ENCODE results near the gene RAB11FIP4.

The RAB11FIP4 gene

DNA sequence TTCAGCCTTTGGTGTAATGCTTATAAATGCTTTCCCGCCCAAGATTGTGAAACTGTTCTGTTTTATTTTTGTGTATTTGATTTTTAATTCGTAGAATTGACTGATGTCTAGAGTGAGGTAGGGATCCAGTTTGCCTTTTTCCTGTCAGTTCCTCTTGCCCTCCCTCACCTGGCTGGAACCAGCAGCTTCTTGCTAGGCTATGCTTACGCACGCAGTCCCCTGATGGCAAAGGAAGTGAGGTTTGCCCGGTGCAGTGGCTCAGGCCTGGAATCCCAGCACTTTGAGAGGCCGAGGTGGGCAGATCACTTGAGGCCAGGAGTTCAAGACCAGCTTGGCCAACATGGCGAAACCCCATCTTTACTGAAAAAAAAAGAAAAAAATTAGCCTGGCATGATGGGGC lies 51.9 kb downstream of the RAB11FIP4 start:
- DNase-seq (ENCODE audit: low read depth) = no peak
- TF ChIP-seq, protein P1, sequence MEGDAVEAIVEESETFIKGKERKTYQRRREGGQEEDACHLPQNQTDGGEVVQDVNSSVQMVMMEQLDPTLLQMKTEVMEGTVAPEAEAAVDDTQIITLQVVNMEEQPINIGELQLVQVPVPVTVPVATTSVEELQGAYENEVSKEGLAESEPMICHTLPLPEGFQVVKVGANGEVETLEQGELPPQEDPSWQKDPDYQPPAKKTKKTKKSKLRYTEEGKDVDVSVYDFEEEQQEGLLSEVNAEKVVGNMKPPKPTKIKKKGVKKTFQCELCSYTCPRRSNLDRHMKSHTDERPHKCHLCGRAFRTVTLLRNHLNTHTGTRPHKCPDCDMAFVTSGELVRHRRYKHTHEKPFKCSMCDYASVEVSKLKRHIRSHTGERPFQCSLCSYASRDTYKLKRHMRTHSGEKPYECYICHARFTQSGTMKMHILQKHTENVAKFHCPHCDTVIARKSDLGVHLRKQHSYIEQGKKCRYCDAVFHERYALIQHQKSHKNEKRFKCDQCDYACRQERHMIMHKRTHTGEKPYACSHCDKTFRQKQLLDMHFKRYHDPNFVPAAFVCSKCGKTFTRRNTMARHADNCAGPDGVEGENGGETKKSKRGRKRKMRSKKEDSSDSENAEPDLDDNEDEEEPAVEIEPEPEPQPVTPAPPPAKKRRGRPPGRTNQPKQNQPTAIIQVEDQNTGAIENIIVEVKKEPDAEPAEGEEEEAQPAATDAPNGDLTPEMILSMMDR (IDR thresholded peaks at IDR 0.05; ENCODE audit: low read length, missing control alignments) = no peak
- no peak overlapping the region for H3K4me3 ChIP-seq (replicated peaks; ENCODE audit: low read depth, low read length)

GRCh38 chr17:31444026-31444425 lies 52.6 kb downstream of the RAB11FIP4 start:
- DNase-seq (ENCODE audit: low read depth) = no peak
- TF ChIP-seq, protein P1 (IDR thresholded peaks at IDR 0.05; ENCODE audit: low read length, missing control alignments) = no peak
- H3K4me3 ChIP-seq (replicated peaks; ENCODE audit: low read depth, low read length) = no peak overlapping the region

DNA sequence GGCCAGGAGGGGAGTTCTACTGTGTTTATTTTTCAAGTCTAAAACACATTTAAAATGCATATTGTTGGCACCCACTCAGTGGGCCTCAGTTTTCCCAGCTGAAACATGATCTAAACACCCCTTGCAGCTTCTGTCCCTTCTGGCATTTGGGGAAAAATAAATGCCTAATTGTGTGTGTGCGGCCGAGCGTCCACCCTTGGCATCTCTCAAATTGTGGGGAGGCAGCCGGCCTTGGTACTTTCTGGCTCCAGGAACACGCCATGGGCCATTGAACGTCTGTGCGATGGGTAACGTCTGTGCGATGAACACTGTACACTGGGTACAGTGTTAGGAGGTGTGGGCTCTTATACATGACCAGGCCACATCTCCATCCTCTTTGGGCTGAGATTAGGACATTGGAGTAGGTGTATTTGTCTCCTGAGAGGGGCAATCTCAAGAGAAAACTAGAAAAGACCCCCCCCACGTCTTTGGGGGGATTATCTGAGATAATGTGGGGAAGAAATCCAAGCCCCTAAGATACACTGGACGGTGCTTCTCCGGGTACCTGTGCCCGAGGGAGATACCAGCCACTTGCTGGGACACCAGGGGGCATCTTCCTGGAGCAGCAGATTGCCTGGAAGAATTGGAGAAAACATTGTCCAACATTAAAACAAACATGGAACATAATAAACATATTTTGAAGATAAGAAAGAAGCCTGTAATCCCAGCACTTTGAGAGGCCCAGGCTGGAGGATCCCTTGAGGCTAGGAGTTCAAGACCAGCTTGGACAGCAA lies 54.9 kb downstream of the RAB11FIP4 start:
- DNase-seq (ENCODE audit: low read depth) = peak; percentile 8
- TF ChIP-seq, protein P1 (IDR thresholded peaks at IDR 0.05; ENCODE audit: low read length, missing control alignments) = no peak
- H3K4me3 ChIP-seq (replicated peaks; ENCODE audit: low read depth, low read length) = no peak overlapping the region

DNA sequence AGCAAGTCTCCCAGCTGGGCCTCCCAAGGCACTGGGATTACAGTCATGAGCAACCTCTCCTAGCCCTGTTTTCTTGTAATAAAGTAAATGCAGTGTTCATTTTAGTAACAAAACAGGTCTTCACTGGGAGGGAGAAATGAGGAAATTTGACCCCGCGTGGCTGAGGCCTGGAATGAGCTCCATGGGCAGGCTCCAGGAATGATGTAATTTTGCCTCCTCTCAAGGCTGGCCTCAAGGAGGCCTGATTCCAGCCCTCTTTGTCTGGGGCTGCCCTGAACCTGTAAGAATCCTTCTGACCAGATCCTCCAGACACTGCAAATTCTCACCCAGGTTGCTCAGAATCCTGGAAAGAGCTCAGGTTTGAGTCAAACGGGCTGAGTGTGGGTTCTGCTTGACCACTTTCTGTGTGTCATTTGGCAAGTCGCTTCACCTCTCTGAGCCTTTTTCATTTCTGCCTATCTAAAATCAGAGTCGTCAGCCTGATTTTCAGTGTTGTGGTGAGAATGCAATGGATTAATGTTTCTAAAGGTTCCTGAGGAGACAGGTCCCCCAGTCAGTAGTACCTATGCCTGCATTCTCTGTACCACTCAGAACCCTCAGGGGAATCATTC lies 57.1 kb downstream of the RAB11FIP4 start:
- peak; percentile 46 for DNase-seq (ENCODE audit: low read depth)
- H3K4me3 ChIP-seq (replicated peaks; ENCODE audit: low read depth, low read length) = no peak overlapping the region
- TF ChIP-seq, protein P1 (IDR thresholded peaks at IDR 0.05; ENCODE audit: low read length, missing control alignments) = no peak

- H3K4me3 ChIP-seq (replicated peaks; ENCODE audit: low read depth, low read length) = no peak overlapping the region
- TF ChIP-seq, protein P1 (IDR thresholded peaks at IDR 0.05; ENCODE audit: low read length, missing control alignments) = no peak
- no peak for DNase-seq (ENCODE audit: low read depth)
Observed at GRCh38 chr17:31449111-31449510, 57.6 kb downstream of the RAB11FIP4 start.

GRCh38 chr17:31449746-31450145 lies 58.3 kb downstream of the RAB11FIP4 start:
- TF ChIP-seq, protein P1 (IDR thresholded peaks at IDR 0.05; ENCODE audit: low read length, missing control alignments) = no peak
- no peak overlapping the region for H3K4me3 ChIP-seq (replicated peaks; ENCODE audit: low read depth, low read length)

More at GRCh38 chr17:31449746-31450145, 58.3 kb downstream of the RAB11FIP4 start:
- no peak for DNase-seq (ENCODE audit: low read depth)

Measured in fibroblast of pulmonary artery (primary cell).